Activated naive CD4-positive, alpha-beta T cell treated with anti-CD3 and anti-CD28 coated beads, Interleukin-2, amount 10 ng/mL, durations not matched to agents 7 days and 5 days (primary cell): ENCODE results near the gene ZNF467.

Source experiments
- CTCF ChIA-PET: fragments of 350-600 bp; sonication (Branson Sonifier 250); formaldehyde crosslinking; loops from one replicate; lab custom pipeline; 2021; ENCODE audit warnings: antibody characterized with exemption; lab: Charles Lee
- DNase-seq: peaks from one replicate; pipeline ENCODE4 v3.0.0-alpha.2; 2020
- H3K27ac Mint-ChIP-seq: one replicate; pipeline ENCODE4 v1.8.0; 2021; ENCODE audit warnings: mild to moderate bottlenecking, moderate library complexity, mixed read lengths
- H3K27me3 Mint-ChIP-seq: one replicate; pipeline ENCODE4 v1.8.0; 2021; ENCODE audit warnings: mild to moderate bottlenecking, mixed read lengths
- H3K36me3 Mint-ChIP-seq: one replicate; pipeline ENCODE4 v1.8.0; 2021; ENCODE audit warnings: mixed read lengths
- H3K4me1 Mint-ChIP-seq: one replicate; pipeline ENCODE4 v1.8.0; 2021; ENCODE audit warnings: mixed read lengths
- H3K4me3 Mint-ChIP-seq: one replicate; pipeline ENCODE4 v1.8.0; 2021; ENCODE audit warnings: mild to moderate bottlenecking, moderate library complexity, mixed read lengths
- H3K9me3 Mint-ChIP-seq: one replicate; pipeline ENCODE4 v1.8.0; 2021; ENCODE audit warnings: mixed read lengths

ZNF467 gene

DNA sequence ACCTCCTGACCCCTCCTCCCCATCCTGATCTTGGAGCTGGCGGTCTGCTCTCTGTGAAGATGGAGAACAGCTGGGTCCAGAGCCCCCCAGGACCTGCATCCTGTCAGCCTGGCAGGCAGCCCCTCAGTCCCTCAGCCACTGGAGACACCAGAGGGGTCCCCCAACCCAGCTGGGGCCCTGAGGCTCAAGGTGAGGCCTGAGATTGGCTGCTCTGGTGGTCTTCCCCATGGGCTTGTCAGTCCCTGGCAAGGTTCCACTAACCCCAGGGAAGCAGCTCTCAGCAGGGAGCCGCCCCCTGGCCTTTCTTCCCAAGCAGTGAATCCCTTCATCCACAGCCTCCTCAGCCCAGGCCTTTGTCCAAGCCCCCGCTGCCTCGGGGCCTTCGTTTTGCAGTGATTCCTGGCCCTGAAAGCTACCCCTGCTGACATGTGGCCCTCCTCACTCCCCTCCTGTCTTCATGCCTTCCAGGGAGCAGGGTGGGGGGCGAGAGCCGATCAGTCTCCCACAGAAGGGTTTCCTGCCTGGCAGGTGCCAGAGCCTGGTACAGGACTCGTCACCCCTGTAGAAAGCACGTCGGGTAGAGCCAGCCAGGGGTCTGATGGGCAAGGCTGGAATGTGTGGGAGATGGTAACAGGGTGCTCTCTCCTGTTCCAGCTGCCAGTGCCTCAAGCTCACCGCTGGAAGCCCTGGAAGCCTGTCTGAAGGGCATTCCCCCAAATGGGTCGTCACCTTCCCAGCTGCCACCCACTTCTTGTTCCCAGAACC, 48.5 kb downstream of the ZNF467 start:
- Mint-ChIP-seq H3K36me3 (peaks cover 2% of the 10 kb centered on the region), H3K9me3 (no peaks in the 10 kb centered on the region), H3K27ac (no peak overlapping the region), H3K27me3 (no peaks in the 10 kb centered on the region), H3K4me1 (no peaks in the 10 kb centered on the region), H3K4me3 (no peak overlapping the region)
- DNase-seq: peak; percentile 1
- CTCF ChIA-PET: interaction anchor here (2.5 kb wide), 1 partner anchor 15 kb away, joined by 8 read pairs; no protein-coding TSS in a partner anchor

DNA sequence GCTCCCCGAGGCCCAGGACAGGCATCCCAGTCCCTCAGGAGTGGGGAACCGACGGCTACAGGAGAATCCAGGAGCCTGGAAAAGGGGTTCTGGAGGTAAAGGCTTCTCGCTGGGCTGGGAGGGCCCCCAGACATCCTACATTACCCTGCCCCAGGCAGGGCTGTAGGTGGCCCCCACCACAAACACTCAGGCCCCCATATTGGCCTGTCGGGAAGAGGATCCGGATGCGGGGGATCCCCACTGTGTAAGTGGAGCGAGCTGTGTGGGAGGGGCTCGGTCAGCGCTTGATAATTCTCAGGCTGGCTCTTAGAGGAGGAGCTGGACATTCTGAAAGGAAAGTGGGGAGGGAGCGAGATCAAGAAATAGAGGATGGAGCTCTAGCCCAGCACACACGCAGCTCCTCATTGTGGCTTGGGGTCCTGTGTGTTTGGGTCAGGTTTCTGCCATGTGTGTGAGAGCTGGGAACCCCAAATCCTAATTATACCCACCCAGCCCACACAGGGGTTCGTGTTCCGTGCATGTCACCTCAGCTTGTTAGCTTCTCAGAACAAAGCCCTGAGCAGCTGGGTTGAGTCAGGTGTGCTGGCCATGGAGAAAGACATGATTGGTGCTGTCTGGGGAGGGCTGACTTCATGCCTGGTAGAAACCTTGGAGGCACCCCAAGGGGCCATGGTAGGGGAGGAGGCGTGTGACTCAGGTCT, 49.4 kb downstream of the ZNF467 start:
- Mint-ChIP-seq H3K36me3 (peaks cover 2% of the 10 kb centered on the region), H3K4me1 (no peaks in the 10 kb centered on the region), H3K4me3 (no peak overlapping the region), H3K27me3 (no peaks in the 10 kb centered on the region), H3K9me3 (no peaks in the 10 kb centered on the region), H3K27ac (peak overlapping the region; percentile 20)
- DNase-seq: peak; percentile 6
- CTCF ChIA-PET: interaction anchor here (2.5 kb wide), 1 partner anchor 16 kb away, joined by 8 read pairs; no protein-coding TSS in a partner anchor

DNA sequence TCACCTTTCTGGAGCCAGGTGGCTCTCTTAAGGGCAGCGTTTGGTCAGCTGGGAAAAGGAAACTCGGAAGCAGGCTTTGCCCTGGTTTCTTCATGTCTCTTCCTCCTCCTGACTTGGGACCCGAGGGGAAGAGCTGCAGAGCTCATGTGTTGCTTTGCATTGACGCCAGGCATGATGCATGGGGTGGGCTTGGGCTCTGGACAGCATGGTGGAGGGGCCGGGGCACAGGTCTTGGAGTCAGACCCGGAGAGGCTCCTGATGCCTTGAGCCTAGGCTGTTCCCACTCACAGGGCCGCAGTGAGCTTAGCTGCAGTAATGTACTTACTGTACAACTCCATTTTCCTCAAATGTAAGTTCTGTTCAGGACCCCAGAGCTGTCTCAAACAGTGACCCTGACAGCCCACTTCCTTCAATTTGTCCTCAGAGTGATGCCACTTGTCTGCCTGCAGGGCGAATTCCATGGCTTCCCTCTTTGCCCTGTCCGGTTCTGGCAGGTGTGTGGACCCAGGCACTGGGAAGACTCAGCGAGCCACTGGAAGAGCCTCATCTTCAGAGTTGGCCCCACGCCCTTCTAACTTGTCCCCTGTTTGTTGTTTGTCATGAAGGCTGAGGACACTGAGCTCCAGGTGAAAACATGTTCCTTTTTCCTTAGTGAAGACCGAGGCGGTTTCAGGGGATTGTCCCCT, 50.2 kb downstream of the ZNF467 start:
- no peaks in the 10 kb centered on the region for H3K4me1 Mint-ChIP-seq
- peak; percentile 1 for DNase-seq
- H3K36me3 Mint-ChIP-seq: peaks cover 2% of the 10 kb centered on the region
- no peaks in the 10 kb centered on the region for H3K9me3 Mint-ChIP-seq
- no peak overlapping the region for H3K4me3 Mint-ChIP-seq
- CTCF ChIA-PET: interaction anchor here (2.5 kb wide), 1 partner anchor 17 kb away, joined by 8 read pairs; no protein-coding TSS in a partner anchor
- H3K27me3 Mint-ChIP-seq: no peaks in the 10 kb centered on the region
- no peak overlapping the region for H3K27ac Mint-ChIP-seq

DNA sequence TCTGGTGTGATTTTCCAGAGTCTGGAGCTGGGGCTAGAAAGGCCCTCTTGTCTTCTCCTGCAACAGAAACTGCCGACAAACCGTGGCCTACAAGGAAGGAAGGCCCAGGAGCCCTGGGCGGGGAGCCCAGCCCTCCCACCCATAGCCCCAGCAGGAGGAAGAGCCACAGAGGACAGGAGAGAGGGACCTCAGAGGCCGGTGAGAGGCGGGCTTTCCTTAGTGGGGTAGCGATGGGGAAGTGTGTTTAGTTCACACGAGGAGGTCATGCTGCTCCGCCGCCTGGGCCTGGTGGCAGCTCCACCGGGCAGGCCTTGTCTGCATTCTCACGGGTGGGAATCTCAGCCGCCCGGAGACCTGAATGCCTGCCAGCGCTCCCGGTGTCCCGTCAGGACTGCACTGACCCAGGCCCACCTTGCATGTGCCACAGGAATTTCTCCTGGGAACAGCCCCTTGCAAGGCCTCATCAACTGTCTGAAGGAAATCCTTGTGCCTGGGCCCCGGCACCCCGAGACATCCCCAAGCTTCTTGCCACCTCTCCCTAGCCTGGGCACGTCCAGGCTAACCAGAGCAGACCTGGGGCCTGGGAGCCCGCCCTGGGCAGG, 50.9 kb downstream of the ZNF467 start:
- no peaks in the 10 kb centered on the region for H3K27me3 Mint-ChIP-seq
- H3K36me3 Mint-ChIP-seq: peaks cover 2% of the 10 kb centered on the region
- H3K4me1 Mint-ChIP-seq: no peaks in the 10 kb centered on the region
- CTCF ChIA-PET: interaction anchor here (2.5 kb wide), 1 partner anchor 18 kb away, joined by 8 read pairs; no protein-coding TSS in a partner anchor
- no peak for DNase-seq
- no peak overlapping the region for H3K4me3 Mint-ChIP-seq
- no peak overlapping the region for H3K27ac Mint-ChIP-seq
- H3K9me3 Mint-ChIP-seq: no peaks in the 10 kb centered on the region

DNA sequence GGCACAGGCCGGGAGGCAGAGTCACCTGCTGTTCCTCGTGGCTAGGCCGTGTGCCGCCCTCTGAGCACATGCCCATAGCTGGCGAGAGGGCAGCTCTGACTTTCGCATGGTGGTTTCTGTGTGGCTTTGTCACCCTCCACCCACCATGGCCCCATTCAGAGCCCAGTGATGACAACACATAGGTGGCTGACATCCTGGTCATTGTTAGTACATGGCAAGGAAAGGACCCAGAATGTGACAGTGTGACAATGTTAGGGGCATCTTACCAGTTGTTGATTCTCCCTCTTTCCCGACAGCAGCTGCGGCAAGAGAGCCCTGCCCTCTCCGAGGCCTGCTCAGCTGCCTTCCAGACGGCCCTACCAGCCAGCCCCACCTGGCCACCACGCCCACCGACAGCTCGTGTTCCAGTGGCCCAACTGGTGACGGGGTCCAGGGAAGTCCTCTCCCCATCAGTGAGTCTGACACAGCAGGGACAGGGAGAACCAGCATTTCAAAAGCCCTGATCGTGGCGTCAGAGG, 52.2 kb downstream of the ZNF467 start:
- H3K36me3 Mint-ChIP-seq: peaks cover 2% of the 10 kb centered on the region
- H3K27ac Mint-ChIP-seq: no peak overlapping the region
- no peak overlapping the region for H3K4me3 Mint-ChIP-seq
- CTCF ChIA-PET: no interaction called here
- peaks cover 6% of the 10 kb centered on the region for H3K4me1 Mint-ChIP-seq
- no peak for DNase-seq
- H3K27me3 Mint-ChIP-seq: no peaks in the 10 kb centered on the region
- H3K9me3 Mint-ChIP-seq: no peaks in the 10 kb centered on the region

DNA sequence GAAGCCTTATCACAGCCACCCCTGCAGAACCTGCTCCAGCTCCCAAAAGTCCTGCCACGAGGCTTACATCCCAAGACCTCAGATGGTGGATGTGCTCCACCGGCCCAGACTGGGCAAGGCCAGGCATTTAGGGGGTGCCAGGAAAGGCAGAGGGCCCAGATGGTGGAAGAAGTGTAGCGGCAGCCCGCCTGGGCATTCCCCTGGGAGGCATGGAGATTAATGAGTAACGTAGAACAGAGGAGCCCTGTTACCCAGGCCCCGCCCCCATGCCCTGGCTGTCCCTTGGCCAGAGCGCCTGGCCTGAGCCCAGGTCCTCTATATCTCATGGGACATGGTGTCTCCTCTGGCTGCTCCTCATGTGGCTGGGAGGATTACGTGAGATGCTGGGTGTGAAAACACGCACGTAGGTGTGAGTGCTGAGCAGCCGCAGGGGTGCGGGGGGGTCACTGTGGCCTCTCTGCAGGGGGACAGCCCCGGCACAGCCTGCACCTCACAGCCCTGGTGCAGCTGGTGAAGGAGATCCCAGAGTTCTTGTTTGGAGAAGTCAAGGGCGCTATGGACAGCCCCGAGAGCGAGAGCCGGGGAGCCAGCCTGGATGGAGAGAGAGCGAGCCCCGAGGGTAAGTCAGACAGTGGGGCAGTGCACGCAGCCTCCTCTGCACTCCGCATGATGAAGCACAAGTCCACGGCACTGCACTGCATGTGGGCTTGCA, 52.9 kb downstream of the ZNF467 start:
- CTCF ChIA-PET: no interaction called here
- Mint-ChIP-seq H3K9me3 (no peaks in the 10 kb centered on the region), H3K27ac (no peak overlapping the region), H3K4me3 (no peak overlapping the region), H3K27me3 (no peaks in the 10 kb centered on the region), H3K36me3 (peaks cover 2% of the 10 kb centered on the region), H3K4me1 (peaks cover 12% of the 10 kb centered on the region)
- DNase-seq: no peak

DNA sequence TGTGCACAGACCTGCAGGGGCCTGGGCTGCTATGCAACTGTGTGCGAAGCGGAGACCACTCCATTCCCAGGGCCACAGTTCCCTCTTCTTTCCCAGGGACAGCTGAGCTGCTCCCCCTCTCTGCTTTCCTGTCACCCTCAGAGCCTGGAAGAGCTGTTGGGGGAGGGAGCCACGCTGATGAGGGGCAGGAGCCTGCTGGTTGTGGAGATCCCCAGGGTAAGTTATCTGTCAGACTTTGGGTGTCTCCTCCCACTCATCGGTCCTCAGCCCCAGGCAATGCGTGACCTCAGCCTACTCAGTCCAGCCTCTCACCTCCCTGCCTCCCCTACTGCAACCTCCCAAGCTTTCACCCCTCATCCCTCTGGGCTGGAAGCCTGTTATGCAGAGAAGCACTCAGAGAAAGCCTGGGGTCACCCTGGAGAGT, 53.5 kb downstream of the ZNF467 start:
- Mint-ChIP-seq H3K4me1 (peaks cover 17% of the 10 kb centered on the region), H3K4me3 (no peak overlapping the region), H3K36me3 (peaks cover 2% of the 10 kb centered on the region), H3K27ac (no peak overlapping the region), H3K27me3 (no peaks in the 10 kb centered on the region), H3K9me3 (no peaks in the 10 kb centered on the region)
- CTCF ChIA-PET: no interaction called here
- DNase-seq: no peak

DNA sequence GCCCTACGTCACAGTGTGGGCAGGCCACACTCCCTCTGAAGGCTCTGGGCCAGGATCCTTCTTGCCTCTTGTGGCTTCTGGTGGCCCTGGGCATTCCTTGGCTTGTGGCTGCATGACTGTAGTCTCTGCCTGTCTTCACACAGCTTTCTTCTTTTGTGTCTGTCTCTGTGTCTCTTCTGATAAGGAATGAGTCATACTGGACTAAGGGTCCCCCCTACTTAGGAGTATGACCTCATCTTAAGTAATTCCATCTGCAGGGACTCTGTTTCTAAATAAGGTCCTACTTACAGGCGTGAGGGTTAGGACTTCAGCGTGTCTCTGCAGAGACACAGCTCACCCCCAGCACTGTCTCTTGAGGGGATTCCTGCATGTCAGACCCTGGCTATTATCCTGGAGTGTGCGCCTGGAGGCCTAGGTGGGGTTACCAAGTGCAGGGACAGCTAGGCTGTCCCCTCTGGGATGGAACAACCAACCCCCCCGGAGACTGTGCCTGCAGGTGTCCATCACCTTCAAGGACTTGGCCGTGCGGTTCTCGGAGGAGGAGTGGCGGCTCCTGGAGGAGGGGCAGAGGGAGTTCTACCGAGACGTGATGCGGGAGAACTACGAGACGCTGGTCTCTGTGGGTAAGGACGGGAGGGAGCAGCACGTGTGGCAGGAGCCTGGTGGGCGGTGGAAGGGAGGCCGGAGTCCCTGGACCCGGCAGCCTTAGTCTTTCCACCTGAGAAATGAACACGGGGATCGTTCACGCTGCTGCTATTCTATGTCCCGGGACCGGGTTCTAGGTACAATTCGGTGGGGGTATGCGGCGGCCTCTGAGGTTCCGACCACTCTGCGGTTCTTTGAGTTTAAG, 54.1 kb downstream of the ZNF467 start:
- Mint-ChIP-seq H3K27ac (no peak overlapping the region), H3K4me1 (peaks cover 19% of the 10 kb centered on the region), H3K36me3 (peaks cover 2% of the 10 kb centered on the region), H3K4me3 (no peak overlapping the region), H3K27me3 (peaks cover 2% of the 10 kb centered on the region), H3K9me3 (no peaks in the 10 kb centered on the region)
- no peak for DNase-seq
- CTCF ChIA-PET: interaction anchor here (0.8 kb wide), 1 partner anchor 12 kb away, joined by 4 read pairs; no protein-coding TSS in a partner anchor

DNA sequence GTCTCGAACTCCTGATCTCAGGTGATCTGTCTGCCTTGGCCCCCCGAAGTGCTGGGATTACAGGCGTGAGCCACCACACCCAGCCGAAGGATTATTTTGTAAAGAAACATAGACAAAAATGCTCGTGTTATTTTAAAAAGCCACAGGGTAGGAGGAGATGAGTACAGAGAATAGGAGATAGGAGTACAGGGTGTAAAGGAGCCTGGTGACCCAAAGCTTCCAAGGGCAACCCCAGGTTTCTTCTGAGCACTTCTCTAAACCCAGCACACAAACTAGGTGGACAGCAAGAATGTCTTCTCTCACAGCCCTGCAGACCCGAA, 54.7 kb downstream of the ZNF467 start:
- no peak overlapping the region for H3K4me3 Mint-ChIP-seq
- CTCF ChIA-PET: interaction anchor here (0.8 kb wide), 1 partner anchor 11 kb away, joined by 4 read pairs; no protein-coding TSS in a partner anchor
- DNase-seq: no peak
- H3K9me3 Mint-ChIP-seq: no peaks in the 10 kb centered on the region
- peaks cover 22% of the 10 kb centered on the region for H3K4me1 Mint-ChIP-seq
- H3K27me3 Mint-ChIP-seq: peaks cover 8% of the 10 kb centered on the region
- H3K36me3 Mint-ChIP-seq: peaks cover 2% of the 10 kb centered on the region
- H3K27ac Mint-ChIP-seq: no peak overlapping the region

DNA sequence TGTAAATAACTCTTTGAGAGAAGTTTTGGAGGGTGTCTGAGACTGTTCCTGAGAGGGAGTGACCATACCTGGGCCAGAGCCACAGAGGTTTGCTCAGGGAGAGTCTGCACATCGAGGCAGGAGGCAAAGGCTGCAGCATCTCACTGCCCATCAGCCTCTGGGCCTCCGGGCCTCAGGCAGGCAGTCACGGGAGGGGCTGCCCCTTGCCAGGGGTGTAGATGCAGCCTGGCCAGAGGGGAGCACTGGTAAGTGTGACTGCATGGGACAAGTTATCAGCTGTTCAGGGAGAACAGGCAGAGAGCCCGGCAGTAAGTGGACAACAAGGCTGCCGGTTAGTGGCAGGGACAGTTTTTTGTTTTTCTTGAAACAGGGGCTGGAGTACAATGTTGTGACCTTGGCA, 55.9 kb downstream of the ZNF467 start:
- CTCF ChIA-PET: no interaction called here
- Mint-ChIP-seq H3K4me1 (peaks cover 22% of the 10 kb centered on the region), H3K27me3 (peaks cover 16% of the 10 kb centered on the region), H3K4me3 (no peak overlapping the region), H3K9me3 (peaks cover 6% of the 10 kb centered on the region), H3K36me3 (peaks cover 6% of the 10 kb centered on the region), H3K27ac (no peak overlapping the region)
- no peak for DNase-seq

DNA sequence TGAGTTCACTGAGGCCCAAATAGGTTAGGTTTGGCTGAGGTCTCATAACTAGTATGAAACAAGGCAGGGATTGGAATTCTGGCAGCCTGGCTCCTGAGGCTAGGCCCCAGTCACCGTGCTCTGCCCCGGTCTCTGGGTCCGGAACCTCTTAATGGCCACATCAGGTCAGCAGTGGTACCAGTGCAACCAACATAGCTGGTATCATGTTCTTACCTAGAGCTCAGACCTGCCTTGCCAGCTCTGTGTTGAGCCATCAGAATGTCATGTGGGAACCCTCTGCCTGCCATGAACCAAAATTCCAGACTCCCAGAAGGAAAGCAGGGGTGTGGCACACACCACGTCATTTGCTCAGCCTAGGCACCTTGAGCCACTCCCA, 56.5 kb downstream of the ZNF467 start:
- Mint-ChIP-seq H3K36me3 (peaks cover 6% of the 10 kb centered on the region), H3K4me1 (peaks cover 22% of the 10 kb centered on the region), H3K9me3 (peaks cover 6% of the 10 kb centered on the region), H3K4me3 (peak overlapping the region; percentile 40), H3K27ac (no peak overlapping the region), H3K27me3 (peaks cover 16% of the 10 kb centered on the region)
- no peak for DNase-seq
- CTCF ChIA-PET: interaction anchor here (0.6 kb wide), 1 partner anchor 393 kb away, joined by 3 read pairs; no protein-coding TSS in a partner anchor

DNA sequence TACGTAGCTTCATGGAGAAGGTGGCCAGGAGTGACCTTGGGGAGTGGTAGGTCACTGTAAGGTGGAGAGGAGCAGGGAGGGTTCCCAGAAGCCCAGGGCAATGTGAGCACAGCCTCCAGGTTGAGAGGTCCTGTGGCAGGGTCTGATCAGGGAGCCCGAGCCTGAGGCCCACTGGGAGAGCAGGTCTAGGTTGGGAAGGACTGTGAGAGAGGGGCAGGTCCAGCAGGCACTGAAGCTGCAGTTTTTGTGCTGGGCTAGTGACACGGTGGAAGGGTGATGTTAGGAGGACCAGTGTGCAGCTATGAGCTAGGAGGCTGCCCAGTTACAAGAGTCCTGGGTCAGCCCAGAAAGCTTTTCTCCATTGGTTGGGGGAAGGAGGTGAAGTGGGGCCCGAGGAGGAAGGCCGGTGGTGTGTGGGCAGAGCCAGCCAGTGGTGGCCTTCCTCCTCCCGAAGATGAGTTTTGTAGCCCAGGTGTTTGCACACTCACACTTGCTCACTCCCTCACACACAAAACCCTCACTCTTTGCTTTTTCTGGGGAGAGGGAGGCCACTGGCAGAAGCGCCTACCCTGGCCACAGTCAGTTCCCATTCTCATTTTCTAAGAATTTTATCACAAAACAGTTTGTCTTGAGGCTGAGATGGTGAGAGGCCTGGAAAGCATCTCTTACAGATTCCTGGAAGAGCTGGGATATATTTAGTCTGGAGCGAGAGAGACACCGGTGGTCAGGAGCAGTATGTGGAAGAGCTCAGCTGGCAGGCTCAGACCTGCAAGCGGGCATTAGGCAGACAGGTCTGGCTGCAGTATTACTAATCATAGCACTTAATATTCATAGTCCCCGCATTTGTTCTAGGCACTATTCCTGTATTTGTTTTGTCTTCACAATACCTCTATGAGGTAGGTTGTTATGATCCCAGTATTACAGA, 57.1 kb downstream of the ZNF467 start:
- peaks cover 22% of the 10 kb centered on the region for H3K4me1 Mint-ChIP-seq
- DNase-seq: no peak
- peaks cover 13% of the 10 kb centered on the region for H3K9me3 Mint-ChIP-seq
- H3K36me3 Mint-ChIP-seq: peaks cover 8% of the 10 kb centered on the region
- H3K4me3 Mint-ChIP-seq: peak overlapping the region; percentile 75
- peak overlapping the region; percentile 28 for H3K27ac Mint-ChIP-seq
- CTCF ChIA-PET: interaction anchor here (0.6 to 2.1 kb wide), 2 partner anchors 26 to 392 kb away, joined by 3 to 6 read pairs; no protein-coding TSS in a partner anchor
- peaks cover 16% of the 10 kb centered on the region for H3K27me3 Mint-ChIP-seq
